VCaP (cell line): Measurements from ENCODE around the gene PNMT.

ENCODE experiments used
- H3K27ac ChIP-seq: fragments of 450-650 bp; 2 replicates; pipeline ENCODE4 v1.5.1; 2017
- CTCF ChIP-seq: fragments of 450-650 bp; conservative IDR thresholded peaks from 2 replicates; pipeline ENCODE4 v1.5.1; 2017; ENCODE audit warnings: mild to moderate bottlenecking, moderate library complexity

The PNMT gene

GRCh38 chr17:39675390-39676082 is 7.3 kb downstream of the PNMT start:
- TF ChIP-seq CTCF: no peak
- peak overlapping the region; percentile 54 for H3K27ac ChIP-seq

GRCh38 chr17:39676198-39676819 is 8.1 kb downstream of the PNMT start:
- no peak for TF ChIP-seq CTCF
- H3K27ac ChIP-seq: peak overlapping the region; percentile 54

GRCh38 chr17:39677072-39677471 is 8.8 kb downstream of the PNMT start:
- TF ChIP-seq CTCF: no peak
- no peak overlapping the region for H3K27ac ChIP-seq

- H3K27ac ChIP-seq: no peak overlapping the region
- no peak for TF ChIP-seq CTCF
Observed at GRCh38 chr17:39677542-39678339, 9.5 kb downstream of the PNMT start.

GRCh38 chr17:39678340-39679116 is 10.3 kb downstream of the PNMT start:
- no peak for TF ChIP-seq CTCF

GRCh38 chr17:39679521-39680192 is 11.4 kb downstream of the PNMT start:
- no peak for TF ChIP-seq CTCF
- H3K27ac ChIP-seq: no peak overlapping the region

More at GRCh38 chr17:39678340-39679116, 10.3 kb downstream of the PNMT start:
- no peak overlapping the region for H3K27ac ChIP-seq
